GM23248 (cell line): ENCODE data around the gene GOLT1A. TPM values are rescaled to one million over a fixed set of nuclear protein-coding genes. Genes with fewer than 3 reads are reported as not detected.

Experiments
- DNase-seq: peaks from one replicate; pipeline ENCODE4 v3.0.0-alpha.2; 2015
- H2AFZ ChIP-seq: fragments of 200-600 bp; sonication (generic); 2 replicates; pipeline ENCODE4 v1.6.1; 2016; ENCODE audit warnings: antibody characterized with exemption
- H3F3A ChIP-seq: fragments of 200-600 bp; sonication (generic); 2 replicates; pipeline ENCODE4 v1.6.1; 2016; ENCODE audit warnings: mild to moderate bottlenecking, antibody characterized with exemption, mixed run types; ENCODE audit not compliant: insufficient read depth
- H3K27ac ChIP-seq: fragments of 200-600 bp; sonication (generic); 2 replicates; pipeline ENCODE4 v1.5.1; 2016; ENCODE audit warnings: mild to moderate bottlenecking
- H3K27me3 ChIP-seq: fragments of 200-600 bp; sonication (generic); replicated peaks from 2 replicates; pipeline ENCODE4 v1.6.1; 2016; ENCODE audit warnings: mild to moderate bottlenecking; ENCODE audit not compliant: insufficient read depth
- H3K36me3 ChIP-seq: fragments of 200-600 bp; sonication (generic); 2 replicates; pipeline ENCODE4 v1.6.1; 2016; ENCODE audit warnings: low read depth, mild to moderate bottlenecking
- H3K4me1 ChIP-seq: fragments of 200-600 bp; sonication (generic); 2 replicates; pipeline ENCODE4 v1.6.1; 2016; ENCODE audit warnings: mild to moderate bottlenecking; ENCODE audit not compliant: insufficient read depth
- H3K4me2 ChIP-seq: fragments of 200-600 bp; sonication (generic); one replicate; pipeline ENCODE4 v1.6.1; 2016; ENCODE audit warnings: mild to moderate bottlenecking; ENCODE audit not compliant: unreplicated experiment
- H3K4me3 ChIP-seq: fragments of 200-600 bp; sonication (generic); 2 replicates; pipeline ENCODE4 v1.5.1; 2016; ENCODE audit warnings: mild to moderate bottlenecking
- H3K79me2 ChIP-seq: fragments of 200-600 bp; sonication (generic); 2 replicates; pipeline ENCODE4 v1.6.1; 2016; ENCODE audit warnings: mild to moderate bottlenecking; ENCODE audit not compliant: insufficient read depth
- H3K9ac ChIP-seq: fragments of 200-600 bp; sonication (generic); 2 replicates; pipeline ENCODE4 v1.6.1; 2016; ENCODE audit warnings: mild to moderate bottlenecking
- H3K9me2 ChIP-seq: fragments of 200-600 bp; sonication (generic); 2 replicates; pipeline ENCODE4 v1.6.1; 2016; ENCODE audit warnings: mixed run types, mild to moderate bottlenecking, moderate library complexity; ENCODE audit not compliant: insufficient read depth
- H3K9me3 ChIP-seq: fragments of 200-600 bp; sonication (generic); one replicate; pipeline ENCODE4 v1.6.1; 2017; ENCODE audit warnings: low read depth
- H4K20me1 ChIP-seq: fragments of 200-600 bp; sonication (generic); 2 replicates; pipeline ENCODE4 v1.6.0; 2016; ENCODE audit not compliant: insufficient read depth
- EZH2 ChIP-seq: fragments of 200-600 bp; sonication (generic); IDR thresholded peaks from 2 replicates; pipeline ENCODE4 v1.6.1; 2018; ENCODE audit warnings: antibody characterized with exemption, mild to moderate bottlenecking; ENCODE audit not compliant: insufficient read depth, poor library complexity, severe bottlenecking
- EZH2phosphoT487 ChIP-seq: fragments of 200-600 bp; sonication (generic); IDR thresholded peaks from 2 replicates; pipeline ENCODE4 v1.6.1; 2018; ENCODE audit warnings: antibody characterized with exemption, moderate library complexity, mild to moderate bottlenecking, low read depth; ENCODE audit not compliant: insufficient read depth
- WGBS, 2 experiments: methylation state at CpG; one replicate each; pipeline ENCODE4 v1.1.6; 2015 to 2017; ENCODE audit warnings: low lambda C conversion rate in 2 of 2, low coverage in 1 of 2; ENCODE audit errors: missing lambda C conversion rate in 2 of 2; 5-methylcytosine and 5-hydroxymethylcytosine counted together
- in situ Hi-C: fragments of 300-500 bp; cut with MboI; formaldehyde crosslinking; loops from 2 replicates; pipeline ENCODE4 v1.15.0; 2020
- polyA plus RNA-seq: library from polyadenylated mRNA; unstranded; fragments of >200 nt; fragmentation: Nextera tagmentation; extraction: Ambion mirVana; gene quantifications from 2 replicates; pipeline ENCODE4 v1.2.1, GENCODE V29; 2016
- total RNA-seq: library from RNA; depleted of rRNA; stranded (reverse); fragments of >200 nt; shearing (Covaris generic); gene quantifications from 2 replicates; pipeline ENCODE4 v1.2.3, GENCODE V29; 2014

The GOLT1A gene
- total and polyA plus RNA-seq, 2 experiments from 2014 or later: not detected

DNA sequence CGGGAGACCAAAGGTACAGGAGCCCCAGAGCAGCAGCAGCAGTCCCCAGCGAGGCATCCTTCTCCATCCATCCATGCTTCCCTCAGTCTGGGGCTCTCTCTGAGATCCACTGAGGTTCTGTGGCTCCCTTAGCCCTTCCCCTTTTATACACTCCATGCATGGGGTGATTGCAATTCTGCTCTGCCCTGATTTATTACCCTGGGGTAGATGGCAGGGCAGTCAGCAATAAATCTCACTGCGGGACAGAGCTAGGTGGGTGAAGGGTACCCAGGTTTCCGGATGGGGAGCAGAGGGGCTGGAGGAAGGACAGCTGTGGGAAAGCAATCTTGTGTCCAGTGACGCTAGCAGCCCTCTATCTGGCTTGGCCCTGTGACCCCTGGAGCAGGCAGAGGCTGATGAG lies 47.6 kb downstream of the GOLT1A start, which contains the start of gene REN:
Gene REN (minus strand): TSS at position 119 of the 400 bp plus-strand sequence. CDS start 44 bp downstream, at position 75.
- Histone ChIP-seq H3K9me3 (no peaks in the 10 kb centered on the region), H3K9me2 (no peaks in the 10 kb centered on the region), H3K36me3 (no peaks in the 10 kb centered on the region), H3K4me1 (0 out of 2 replicates have a peak, but pooled peaks cover 3% of the 10 kb centered on the region), H3K27me3 (no peaks in the 10 kb centered on the region), H3K9ac (no peak within 1 kb of the TSS), H3K4me3 (no peak within 1 kb of the TSS), H3K4me2 (no peak within 1 kb of the TSS), H3K79me2 (no peaks in the 10 kb centered on the region), H3K27ac (no peak within 1 kb of the TSS), H4K20me1 (no peaks in the 10 kb centered on the region), H3F3A (no peaks in the 10 kb centered on the region), H2AFZ (no peak within 1 kb of the TSS)
- TF ChIP-seq EZH2: no peak
- no peak for DNase-seq
- 37 to 46% methylated on average over 5 of the region's 5 CpGs for whole genome bisulfite sequencing, 2 experiments
- in situ Hi-C loops: loop anchor here (5.0 kb wide), 1 partner anchor 196 kb away; no protein-coding TSS in a partner anchor

GRCh38 chr1:204162494-204163074 lies 51.2 kb downstream of the GOLT1A start:
- Histone ChIP-seq H2AFZ (no peak overlapping the region), H4K20me1 (no peaks in the 10 kb centered on the region), H3K4me1 (no peaks in the 10 kb centered on the region), H3K27ac (no peak overlapping the region), H3K4me3 (no peak overlapping the region), H3K9ac (no peak overlapping the region), H3K79me2 (no peaks in the 10 kb centered on the region), H3K27me3 (no peaks in the 10 kb centered on the region), H3K4me2 (no peak overlapping the region), H3F3A (no peaks in the 10 kb centered on the region), H3K9me2 (no peaks in the 10 kb centered on the region), H3K36me3 (no peaks in the 10 kb centered on the region), H3K9me3 (no peaks in the 10 kb centered on the region)
- peak; percentile 67 for DNase-seq
- in situ Hi-C loops: no loop called here
- whole genome bisulfite sequencing, 2 experiments: 15 to 16% methylated on average over 7 of the region's 7 CpGs
- TF ChIP-seq EZH2 (no peak), EZH2phosphoT487 (no peak)

DNA sequence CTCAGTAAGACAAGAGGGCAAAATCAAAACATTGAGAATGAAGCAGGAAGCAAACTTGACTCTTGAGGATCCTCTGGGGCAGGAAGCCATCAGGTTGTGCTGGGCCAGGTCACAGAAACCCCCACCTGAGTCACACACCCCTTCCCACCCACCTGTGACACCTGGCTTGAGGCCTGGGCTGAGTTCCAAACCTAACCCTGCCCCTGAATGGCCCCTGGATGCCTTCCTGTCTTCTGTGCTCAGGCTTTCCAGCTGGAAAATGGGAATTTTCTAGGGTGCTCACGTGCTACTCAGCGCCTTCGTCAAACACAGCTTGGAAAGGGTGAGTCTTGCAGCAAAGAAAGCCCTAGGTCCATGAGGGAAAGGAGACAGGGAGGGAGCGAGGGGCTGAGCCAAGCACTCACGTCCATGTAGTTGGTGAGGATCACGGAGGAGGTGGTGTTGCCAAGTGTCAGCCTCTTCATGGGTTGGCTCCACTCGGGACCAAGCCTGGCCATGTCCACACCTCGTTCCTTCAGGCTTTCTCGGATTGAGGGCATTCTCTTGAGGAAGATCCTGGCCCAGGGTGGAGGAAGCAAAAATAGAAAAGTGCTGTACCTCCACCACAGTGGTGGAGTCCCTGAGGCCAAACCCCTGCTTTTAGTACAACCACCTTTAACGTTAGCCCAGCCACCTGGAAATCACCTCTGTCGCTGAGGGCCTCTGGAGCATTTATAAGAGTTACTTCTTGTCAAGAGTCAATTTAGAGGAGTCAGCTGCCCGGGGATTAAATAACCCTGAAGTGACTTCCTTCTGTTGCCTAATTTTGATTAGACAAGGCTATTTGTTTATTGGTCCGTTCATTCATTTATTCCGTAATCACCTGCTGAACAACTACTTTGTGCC lies 51.9 kb downstream of the GOLT1A start:
- DNase-seq: no peak
- Histone ChIP-seq H3K9me3 (no peaks in the 10 kb centered on the region), H3K9me2 (no peaks in the 10 kb centered on the region), H3K4me2 (no peak overlapping the region), H3K4me3 (no peak overlapping the region), H3K27me3 (no peaks in the 10 kb centered on the region), H2AFZ (no peak overlapping the region), H3K79me2 (no peaks in the 10 kb centered on the region), H4K20me1 (no peaks in the 10 kb centered on the region), H3K27ac (no peak overlapping the region), H3K4me1 (no peaks in the 10 kb centered on the region), H3K9ac (no peak overlapping the region), H3K36me3 (no peaks in the 10 kb centered on the region), H3F3A (no peaks in the 10 kb centered on the region)
- 36 to 38% methylated on average over 14 of the region's 14 CpGs for WGBS, 2 experiments
- TF ChIP-seq EZH2: no peak
- no peak for TF ChIP-seq EZH2phosphoT487
- in situ Hi-C loops: no loop called here

GRCh38 chr1:204157962-204158361 lies 55.8 kb downstream of the GOLT1A start:
- Histone ChIP-seq H3K9me3 (no peaks in the 10 kb centered on the region), H4K20me1 (no peaks in the 10 kb centered on the region), H3F3A (no peaks in the 10 kb centered on the region), H3K79me2 (no peaks in the 10 kb centered on the region), H3K27me3 (no peaks in the 10 kb centered on the region), H3K9ac (no peak overlapping the region), H3K9me2 (no peaks in the 10 kb centered on the region), H3K4me3 (no peak overlapping the region), H3K4me1 (no peaks in the 10 kb centered on the region), H3K27ac (no peak overlapping the region), H2AFZ (no peak overlapping the region), H3K36me3 (no peaks in the 10 kb centered on the region), H3K4me2 (no peak overlapping the region)
- TF ChIP-seq EZH2phosphoT487 (no peak), EZH2 (no peak)
- in situ Hi-C loops: loop anchor here (5.0 kb wide), 1 partner anchor 49 kb away; no protein-coding TSS in a partner anchor
- WGBS, 2 experiments: 54 to 55% methylated on average over 4 to 6 of the region's 6 CpGs
- DNase-seq: no peak
